Measurements from ENCODE around the gene JAKMIP2. TPM values are rescaled to one million over a fixed set of nuclear protein-coding genes. Genes with fewer than 3 reads are reported as not detected.

The JAKMIP2 gene
- total and polyA plus RNA-seq, 2 experiments from 2014 or later = 1.4 to 4.3 TPM

- WGBS (ENCODE audit: low lambda C conversion rate, missing lambda C conversion rate) = 85% methylated on average over 3 of the region's 3 CpGs
- Histone ChIP-seq H3K9me3 (ENCODE audit: low read depth) (no peaks in the 10 kb centered on the region), H3K27ac (no peak overlapping the region), H3K4me1 (ENCODE audit: insufficient read depth) (no peaks in the 10 kb centered on the region), H3K4me2 (no peak overlapping the region), H2AFZ (no peak overlapping the region), H3K27me3 (no peaks in the 10 kb centered on the region), H3K9me2 (replicated peaks; ENCODE audit: insufficient read depth) (no peaks in the 10 kb centered on the region), H3K79me2 (no peaks in the 10 kb centered on the region), H3K36me3 (replicated peaks; ENCODE audit: insufficient read depth, low read depth) (no peaks in the 10 kb centered on the region), H3K4me3 (no peak overlapping the region), H4K20me1 (ENCODE audit: insufficient read depth, poor library complexity, severe bottlenecking) (no peaks in the 10 kb centered on the region)
- no peak for DNase-seq (ENCODE audit: low spot score)
- TF ChIP-seq EZH2phosphoT487 (IDR thresholded peaks at IDR 0.05; ENCODE audit: low read depth, severe bottlenecking, unreplicated experiment) (no peak), CTCF (IDR thresholded peaks at IDR 0.05; ENCODE audit: poor library complexity) (no peak), EZH2 (IDR thresholded peaks at IDR 0.05; ENCODE audit: borderline replicate concordance) (no peak)
Measured at GRCh38 chr5:147685993-147686392, 96.5 kb downstream of the JAKMIP2 start.

GRCh38 chr5:147675168-147675567 lies 107.4 kb downstream of the JAKMIP2 start:
- Histone ChIP-seq H3K79me2 (no peaks in the 10 kb centered on the region), H3K4me1 (ENCODE audit: insufficient read depth) (no peaks in the 10 kb centered on the region), H3K9me2 (replicated peaks; ENCODE audit: insufficient read depth) (no peaks in the 10 kb centered on the region), H2AFZ (no peak overlapping the region), H3K27ac (no peak overlapping the region), H3K27me3 (peaks cover 4% of the 10 kb centered on the region), H3K4me3 (no peak overlapping the region), H4K20me1 (ENCODE audit: insufficient read depth, poor library complexity, severe bottlenecking) (no peaks in the 10 kb centered on the region), H3K4me2 (no peak overlapping the region), H3K9me3 (ENCODE audit: low read depth) (no peaks in the 10 kb centered on the region), H3K36me3 (replicated peaks; ENCODE audit: insufficient read depth, low read depth) (no peaks in the 10 kb centered on the region)
- DNase-seq (ENCODE audit: low spot score) = no peak
- no peak for TF ChIP-seq EZH2 (IDR thresholded peaks at IDR 0.05; ENCODE audit: borderline replicate concordance)
- TF ChIP-seq CTCF (IDR thresholded peaks at IDR 0.05; ENCODE audit: poor library complexity) = peak; percentile 32
- 99% methylated on average over 2 of the region's 2 CpGs for WGBS (ENCODE audit: low lambda C conversion rate, missing lambda C conversion rate)

DNA sequence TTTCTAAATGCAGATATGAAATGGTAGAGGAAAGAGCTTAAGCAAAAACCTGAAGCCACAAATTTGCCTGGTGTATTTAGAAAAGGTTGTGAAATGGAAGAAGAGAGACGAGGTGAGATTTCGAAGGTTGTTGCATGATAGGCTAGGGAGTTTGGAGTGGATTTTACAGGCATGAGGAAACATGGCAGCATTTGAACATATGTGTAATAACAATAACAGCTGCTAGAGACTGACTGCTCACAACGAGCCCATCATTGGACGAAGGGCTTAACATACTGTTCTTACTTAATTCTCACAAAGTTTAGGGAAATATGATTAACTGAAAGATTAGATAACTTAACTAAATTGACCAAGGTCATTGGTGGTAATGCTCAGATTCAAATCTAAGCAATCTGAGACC lies 108.1 kb downstream of the JAKMIP2 start:
- TF ChIP-seq EZH2 (IDR thresholded peaks at IDR 0.05; ENCODE audit: borderline replicate concordance) (no peak), CTCF (IDR thresholded peaks at IDR 0.05; ENCODE audit: poor library complexity) (no peak), EZH2phosphoT487 (IDR thresholded peaks at IDR 0.05; ENCODE audit: low read depth, severe bottlenecking, unreplicated experiment) (no peak)
- Histone ChIP-seq H2AFZ (no peak overlapping the region), H3K79me2 (no peaks in the 10 kb centered on the region), H3K27ac (no peak overlapping the region), H3K36me3 (replicated peaks; ENCODE audit: insufficient read depth, low read depth) (no peaks in the 10 kb centered on the region), H4K20me1 (ENCODE audit: insufficient read depth, poor library complexity, severe bottlenecking) (no peaks in the 10 kb centered on the region), H3K9me2 (replicated peaks; ENCODE audit: insufficient read depth) (no peaks in the 10 kb centered on the region), H3K27me3 (peaks cover 4% of the 10 kb centered on the region), H3K4me1 (ENCODE audit: insufficient read depth) (no peaks in the 10 kb centered on the region), H3K4me2 (no peak overlapping the region), H3K4me3 (no peak overlapping the region), H3K9me3 (ENCODE audit: low read depth) (no peaks in the 10 kb centered on the region)
- DNase-seq (ENCODE audit: low spot score) = no peak
- 79% methylated on average over 4 of the region's 4 CpGs for WGBS (ENCODE audit: low lambda C conversion rate, missing lambda C conversion rate)

DNA sequence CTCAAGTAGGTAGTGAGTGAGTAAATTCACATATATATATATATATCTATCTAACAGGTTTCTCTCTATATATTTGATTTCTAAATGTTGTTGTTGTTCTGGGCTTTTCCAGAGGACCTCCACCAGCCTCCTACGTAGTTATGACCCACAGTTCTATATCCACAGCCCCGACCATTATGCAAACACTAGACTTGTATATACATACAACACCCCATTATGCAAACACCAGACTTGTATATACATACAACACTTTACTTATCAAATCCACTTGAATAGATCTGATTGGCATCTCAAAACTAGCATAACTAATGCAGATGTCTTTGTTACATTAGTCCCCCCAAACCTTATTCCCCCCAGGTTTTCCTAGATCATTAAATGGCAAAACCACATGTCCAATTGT lies 108.7 kb downstream of the JAKMIP2 start:
- Histone ChIP-seq H3K79me2 (no peaks in the 10 kb centered on the region), H3K9me2 (replicated peaks; ENCODE audit: insufficient read depth) (no peaks in the 10 kb centered on the region), H3K9me3 (ENCODE audit: low read depth) (no peaks in the 10 kb centered on the region), H3K4me3 (no peak overlapping the region), H2AFZ (no peak overlapping the region), H4K20me1 (ENCODE audit: insufficient read depth, poor library complexity, severe bottlenecking) (no peaks in the 10 kb centered on the region), H3K4me2 (no peak overlapping the region), H3K36me3 (replicated peaks; ENCODE audit: insufficient read depth, low read depth) (no peaks in the 10 kb centered on the region), H3K27me3 (peaks cover 4% of the 10 kb centered on the region), H3K4me1 (ENCODE audit: insufficient read depth) (no peaks in the 10 kb centered on the region), H3K27ac (no peak overlapping the region)
- TF ChIP-seq EZH2 (IDR thresholded peaks at IDR 0.05; ENCODE audit: borderline replicate concordance) (no peak), EZH2phosphoT487 (IDR thresholded peaks at IDR 0.05; ENCODE audit: low read depth, severe bottlenecking, unreplicated experiment) (no peak), CTCF (IDR thresholded peaks at IDR 0.05; ENCODE audit: poor library complexity) (no peak)
- no peak for DNase-seq (ENCODE audit: low spot score)
- 49% methylated on average over 2 of the region's 2 CpGs for WGBS (ENCODE audit: low lambda C conversion rate, missing lambda C conversion rate)

Data from hepatocyte (in vitro differentiated cells).